SK-N-SH treated with all-trans-retinoic acid at 6 μM for 48 hours (cell line): Measurements from ENCODE around the gene GABBR2.

Experiments used
- ATAC-seq: fragments of 200-7000 bp; cut with Tn5 transposase; 3 replicates; pipeline ENCODE4 v1.9.1; 2020; ENCODE audit warnings: mild to moderate bottlenecking, moderate library complexity
- ARNTL ChIP-seq: fragments of 450-650 bp; formaldehyde crosslinking; IDR thresholded peaks from 2 replicates; pipeline ENCODE4 v1.5.0; 2020; ENCODE audit warnings: low read depth, mild to moderate bottlenecking, moderate library complexity, borderline replicate concordance
- CREB5 ChIP-seq: fragments of 250-450 bp; sonication (Bioruptor Pico); IDR thresholded peaks from 2 replicates; pipeline ENCODE4 v1.5.1; 2020; ENCODE audit warnings: low read depth, mild to moderate bottlenecking, moderate library complexity
- CSDC2 ChIP-seq: fragments of 250-450 bp; sonication (Bioruptor Pico); IDR thresholded peaks from 2 replicates; pipeline ENCODE4 v1.5.0; 2020; ENCODE audit warnings: mild to moderate bottlenecking, moderate library complexity
- CSRNP3 ChIP-seq: fragments of 250-450 bp; sonication (Bioruptor Pico); IDR thresholded peaks from 2 replicates; pipeline ENCODE4 v1.5.1; 2021; ENCODE audit warnings: mild to moderate bottlenecking, moderate library complexity
- ESRRG ChIP-seq: fragments of 250-450 bp; sonication (Bioruptor Pico); IDR thresholded peaks from 2 replicates; pipeline ENCODE4 v1.6.1; 2021; ENCODE audit warnings: mild to moderate bottlenecking
- GLIS3 ChIP-seq: fragments of 250-450 bp; sonication (Bioruptor Pico); IDR thresholded peaks from 2 replicates; pipeline ENCODE4 v1.5.0; 2020; ENCODE audit warnings: mild to moderate bottlenecking, moderate library complexity
- ISL1 ChIP-seq: fragments of 250-450 bp; sonication (Bioruptor Pico); IDR thresholded peaks from 2 replicates; pipeline ENCODE4 v2.1.2; 2022; ENCODE audit warnings: mild to moderate bottlenecking, moderate library complexity
- OSR1 ChIP-seq: fragments of 250-450 bp; sonication (Bioruptor Pico); IDR thresholded peaks from 2 replicates; pipeline ENCODE4 v1.8.0; 2022; ENCODE audit warnings: moderate library complexity, mild to moderate bottlenecking, inconsistent platforms
- PATZ1 ChIP-seq: fragments of 250-450 bp; sonication (Bioruptor Pico); IDR thresholded peaks from 2 replicates; pipeline ENCODE4 v1.8.0; 2020; ENCODE audit warnings: mild to moderate bottlenecking, moderate library complexity, borderline replicate concordance
- POU6F1 ChIP-seq: fragments of 250-450 bp; sonication (Bioruptor Pico); IDR thresholded peaks from 2 replicates; pipeline ENCODE4 v1.8.0; 2021; ENCODE audit warnings: low read depth, mild to moderate bottlenecking, moderate library complexity, borderline replicate concordance
- PPARA ChIP-seq: fragments of 250-450 bp; sonication (Bioruptor Pico); IDR thresholded peaks from 2 replicates; pipeline ENCODE4 v1.5.0; 2020; ENCODE audit warnings: mild to moderate bottlenecking, borderline replicate concordance
- RARB ChIP-seq: fragments of 250-450 bp; sonication (Bioruptor Pico); IDR thresholded peaks from 2 replicates; pipeline ENCODE4 v1.8.0; 2021; ENCODE audit warnings: mild to moderate bottlenecking, moderate library complexity
- SNAI2 ChIP-seq: fragments of 250-450 bp; sonication (Bioruptor Pico); IDR thresholded peaks from 2 replicates; pipeline ENCODE4 v1.5.0; 2020; ENCODE audit warnings: mild to moderate bottlenecking, moderate library complexity
- TCF4 ChIP-seq: fragments of 250-450 bp; sonication (Bioruptor Pico); IDR thresholded peaks from 2 replicates; pipeline ENCODE4 v1.8.0; 2021; ENCODE audit warnings: mild to moderate bottlenecking, moderate library complexity, borderline replicate concordance
- TOX ChIP-seq: fragments of 250-450 bp; sonication (Bioruptor Pico); IDR thresholded peaks from 2 replicates; pipeline ENCODE4 v1.8.0; 2021; ENCODE audit warnings: mild to moderate bottlenecking, moderate library complexity, borderline replicate concordance
- TSHZ2 ChIP-seq: fragments of 250-450 bp; sonication (Bioruptor Pico); IDR thresholded peaks from 2 replicates; pipeline ENCODE4 v1.5.0; 2020; ENCODE audit warnings: mild to moderate bottlenecking, moderate library complexity
- ZC3H10 ChIP-seq: fragments of 250-450 bp; sonication (Bioruptor Pico); IDR thresholded peaks from 2 replicates; pipeline ENCODE4 v1.5.1; 2021; ENCODE audit warnings: mild to moderate bottlenecking, moderate library complexity
- ZFP3 ChIP-seq: fragments of 250-450 bp; sonication (Bioruptor Pico); IDR thresholded peaks from 2 replicates; pipeline ENCODE4 v1.5.0; 2020; ENCODE audit warnings: mild to moderate bottlenecking, moderate library complexity
- ZFP30 ChIP-seq: fragments of 450-650 bp; formaldehyde crosslinking; IDR thresholded peaks from 2 replicates; pipeline ENCODE4 v1.5.0; 2022; ENCODE audit warnings: mild to moderate bottlenecking, moderate library complexity
- ZNF565 ChIP-seq: fragments of 450-650 bp; formaldehyde crosslinking; conservative IDR thresholded peaks from 2 replicates; pipeline ENCODE4 v1.5.0; 2020; ENCODE audit warnings: low read depth, mild to moderate bottlenecking, moderate library complexity
- ZNF70 ChIP-seq: fragments of 450-650 bp; formaldehyde crosslinking; IDR thresholded peaks from 2 replicates; pipeline ENCODE4 v1.5.0; 2020; ENCODE audit warnings: mild to moderate bottlenecking, moderate library complexity
- ZNF8 ChIP-seq: fragments of 450-650 bp; formaldehyde crosslinking; IDR thresholded peaks from 2 replicates; pipeline ENCODE4 v1.5.0; 2020; ENCODE audit warnings: mild to moderate bottlenecking, moderate library complexity

Gene GABBR2

GRCh38 chr9:98667005-98667640 lies 41.6 kb downstream of the GABBR2 start (continued):
- no peak for TF ChIP-seq CREB5 (CRISPR knock-in tag)
- TF ChIP-seq, all 23 proteins: peak for 0

- TF ChIP-seq TOX (CRISPR knock-in tag) (no peak), CSRNP3 (CRISPR knock-in tag) (no peak)
- no peak for ATAC-seq
These were observed 43.2 kb downstream of the GABBR2 start for GRCh38 chr9:98665501-98665900.

- no peak for ATAC-seq
- TF ChIP-seq OSR1 (CRISPR knock-in tag): no peak
- TF ChIP-seq ARNTL: no peak
- no peak for TF ChIP-seq CSDC2 (CRISPR knock-in tag)
These were observed 48.2 kb downstream of the GABBR2 start for GRCh38 chr9:98660541-98660940.

GRCh38 chr9:98658951-98659351 lies 49.8 kb downstream of the GABBR2 start:
- ATAC-seq: no peak
- TF ChIP-seq RARB (CRISPR knock-in tag) (no peak), ZNF565 (no peak), ESRRG (CRISPR knock-in tag) (no peak), POU6F1 (CRISPR knock-in tag) (no peak), ISL1 (CRISPR knock-in tag) (no peak), ZNF8 (no peak)
- TF ChIP-seq, all 23 proteins: peak for 0

GRCh38 chr9:98657897-98658296 lies 50.8 kb downstream of the GABBR2 start:
- no peak for TF ChIP-seq ESRRG (CRISPR knock-in tag)
- TF ChIP-seq ZFP30: no peak
- no peak for ATAC-seq

- no peak for ATAC-seq
- no peak for TF ChIP-seq PPARA (CRISPR knock-in tag)
- TF ChIP-seq CSRNP3 (CRISPR knock-in tag): no peak
- no peak for TF ChIP-seq TCF4 (CRISPR knock-in tag)
- TF ChIP-seq ZC3H10: no peak
- no peak for TF ChIP-seq SNAI2 (CRISPR knock-in tag)
- TF ChIP-seq ZFP3 (CRISPR knock-in tag): no peak
- no peak for TF ChIP-seq CSDC2 (CRISPR knock-in tag)
- no peak for TF ChIP-seq PATZ1 (CRISPR knock-in tag)
- no peak for TF ChIP-seq ZNF70 (CRISPR knock-in tag)
- TF ChIP-seq TOX (CRISPR knock-in tag): no peak
- no peak for TF ChIP-seq TSHZ2 (CRISPR knock-in tag)
- TF ChIP-seq GLIS3 (CRISPR knock-in tag): no peak
- no peak for TF ChIP-seq ZNF565
- no peak for TF ChIP-seq RARB (CRISPR knock-in tag)
- TF ChIP-seq POU6F1 (CRISPR knock-in tag): no peak
These were observed 52.2 kb downstream of the GABBR2 start for GRCh38 chr9:98656511-98656910.
